NCI-H524 treated with DMSO at 0.1 percent for 48 hours (cell line): ENCODE results near the gene KLHL17.

Experiments used
- DNase-seq: peaks from one replicate; lab custom pipeline; 2025; lab: John Stamatoyannopoulos, UW

KLHL17 gene

DNA sequence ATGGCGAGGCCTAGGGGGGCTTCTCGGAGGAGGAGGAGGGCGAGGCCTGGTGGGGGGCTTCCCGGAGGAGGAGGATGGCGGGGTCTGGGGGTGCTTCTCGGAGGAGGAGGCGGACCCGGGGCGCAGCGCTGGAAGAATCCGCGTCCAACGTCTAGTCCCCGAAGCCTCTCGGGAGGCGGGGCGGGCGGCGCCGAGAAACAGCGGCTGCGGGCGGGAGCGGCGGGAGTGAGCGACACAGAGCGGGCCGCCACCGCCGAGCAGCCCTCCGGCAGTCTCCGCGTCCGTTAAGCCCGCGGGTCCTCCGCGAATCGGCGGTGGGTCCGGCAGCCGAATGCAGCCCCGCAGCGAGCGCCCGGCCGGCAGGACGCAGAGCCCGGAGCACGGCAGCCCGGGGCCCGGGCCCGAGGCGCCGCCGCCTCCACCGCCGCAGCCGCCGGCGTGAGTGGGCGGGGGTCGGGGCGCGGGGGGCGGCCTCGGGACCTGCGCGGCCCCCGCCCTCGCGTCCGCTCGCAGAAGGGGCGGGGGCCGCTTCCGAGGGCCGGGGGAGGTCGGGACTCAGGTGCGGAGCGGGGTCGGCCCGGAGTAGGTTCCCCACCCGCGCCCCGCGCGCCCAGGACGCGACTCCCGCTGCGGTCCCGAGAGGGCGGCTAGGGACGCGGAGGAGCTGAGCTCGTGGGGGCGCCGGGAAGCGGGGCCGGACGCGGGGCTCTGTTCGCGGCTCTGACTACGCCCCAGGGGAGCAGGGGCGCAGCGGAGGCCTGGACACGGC, at the start of gene KLHL17:
Gene KLHL17 (plus strand): TSS at position 222 of the 769 bp plus-strand sequence. CDS start 110 bp downstream, at position 332.
- no peak for DNase-seq

DNA sequence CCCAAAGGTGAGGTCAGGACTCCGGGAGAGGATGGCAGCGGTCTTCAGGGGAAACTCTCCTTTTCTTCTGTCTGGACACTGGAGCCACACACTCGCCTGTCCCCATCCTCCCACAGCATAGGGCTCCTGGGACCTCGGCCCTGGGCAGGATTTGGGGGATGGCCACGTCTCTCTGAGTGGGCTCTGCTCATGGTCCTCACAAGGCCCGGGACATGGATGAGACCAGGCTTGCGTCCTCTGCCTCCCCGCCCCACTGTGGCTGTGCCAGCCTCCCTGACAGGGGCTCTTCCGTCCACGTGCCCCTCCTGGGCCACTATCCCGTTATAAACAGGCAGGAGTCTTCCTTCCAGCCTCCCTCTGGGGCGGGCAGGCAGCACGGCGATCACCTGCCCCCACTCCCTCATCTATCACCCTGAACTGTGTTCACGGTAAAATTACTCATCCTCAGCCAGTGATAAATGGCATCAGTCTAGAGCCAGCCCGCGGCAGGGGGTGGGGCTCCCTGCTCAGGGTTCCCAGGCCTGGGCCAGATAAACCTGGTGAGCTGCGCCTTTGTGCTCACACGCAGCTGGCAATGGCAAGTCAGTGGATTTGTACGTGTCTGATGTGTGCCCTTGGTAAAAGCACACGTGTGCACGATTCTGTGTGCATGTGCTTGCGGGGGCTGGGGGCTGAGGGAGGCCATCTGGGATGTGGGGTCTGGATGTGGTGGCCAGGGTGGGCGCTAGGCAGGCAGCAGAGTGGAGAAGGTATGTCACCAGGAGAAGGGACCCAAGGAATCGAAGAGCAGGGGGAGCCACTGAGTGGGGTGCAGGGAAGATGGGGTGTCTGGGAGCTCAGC, 49.3 kb upstream of the KLHL17 start:
- DNase-seq, result no peak

DNA sequence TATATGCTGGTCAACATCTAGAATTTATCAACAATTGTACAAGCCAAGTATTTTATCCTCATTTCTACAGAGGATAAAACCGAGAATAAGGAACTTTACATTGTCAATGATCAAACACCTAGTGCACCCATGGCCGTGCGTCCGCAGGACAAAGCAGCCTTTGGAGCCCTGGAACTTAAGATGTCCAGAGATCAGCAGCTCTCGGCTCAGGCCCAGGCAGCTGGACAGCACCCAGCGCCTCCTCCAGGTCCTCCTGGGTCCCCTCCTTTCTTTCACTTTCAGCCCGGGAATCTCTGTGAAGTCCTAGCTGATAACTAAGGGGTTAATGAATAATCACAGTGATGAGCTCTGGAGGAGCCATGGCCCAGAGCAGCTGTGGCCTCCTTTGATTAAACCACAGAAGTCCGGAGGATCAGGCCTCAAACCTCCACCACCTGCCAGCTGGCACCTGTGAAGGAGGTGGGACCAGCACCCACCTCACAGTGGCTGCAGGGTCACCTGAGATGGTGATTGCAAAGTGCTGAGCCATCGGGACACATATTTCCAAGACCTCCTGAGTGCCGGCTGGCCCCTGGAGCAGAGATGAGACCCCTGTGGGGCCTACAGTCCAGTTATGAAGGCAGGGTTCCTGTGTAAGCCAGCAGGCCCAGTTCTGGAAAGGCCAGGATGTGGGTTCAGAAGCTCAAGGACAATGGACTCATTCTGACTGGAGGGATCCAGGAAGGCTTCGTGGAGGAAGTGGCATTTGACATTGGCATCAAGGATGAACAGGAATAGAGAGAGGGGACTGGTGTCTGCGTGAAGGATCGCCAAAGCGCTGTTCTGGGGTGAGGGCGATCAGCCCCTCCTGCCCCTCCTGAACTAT, 48.3 kb upstream of the KLHL17 start:
- no peak for DNase-seq

DNA sequence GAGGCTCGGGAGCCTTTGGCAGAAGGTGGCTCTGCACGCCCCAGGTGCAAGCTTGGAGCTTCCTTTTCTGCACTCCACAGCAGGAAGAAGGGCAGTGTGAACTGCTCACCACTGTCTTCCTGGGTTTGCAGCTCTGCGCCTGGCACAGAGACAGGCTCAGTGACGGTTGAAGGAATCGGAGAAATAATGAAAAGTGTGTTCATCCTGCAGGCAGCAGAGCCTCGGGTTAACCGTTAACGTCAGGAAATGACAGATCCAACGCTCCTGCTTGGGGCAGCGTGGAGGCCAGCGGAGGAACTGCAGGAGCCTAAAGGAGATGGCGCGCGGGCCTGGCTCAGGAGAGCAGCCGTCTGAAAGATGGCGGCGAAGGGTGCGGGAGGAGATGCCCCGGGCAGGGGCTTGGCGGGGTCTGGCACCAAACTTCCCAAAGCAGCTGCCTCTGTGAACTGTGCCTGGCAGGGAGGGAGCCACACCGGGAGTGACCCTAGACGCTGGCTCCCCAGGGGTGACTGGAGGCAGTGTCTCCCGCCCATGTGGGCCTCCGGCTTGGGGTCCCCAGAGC, 47.6 kb upstream of the KLHL17 start:
- DNase-seq, result no peak

DNA sequence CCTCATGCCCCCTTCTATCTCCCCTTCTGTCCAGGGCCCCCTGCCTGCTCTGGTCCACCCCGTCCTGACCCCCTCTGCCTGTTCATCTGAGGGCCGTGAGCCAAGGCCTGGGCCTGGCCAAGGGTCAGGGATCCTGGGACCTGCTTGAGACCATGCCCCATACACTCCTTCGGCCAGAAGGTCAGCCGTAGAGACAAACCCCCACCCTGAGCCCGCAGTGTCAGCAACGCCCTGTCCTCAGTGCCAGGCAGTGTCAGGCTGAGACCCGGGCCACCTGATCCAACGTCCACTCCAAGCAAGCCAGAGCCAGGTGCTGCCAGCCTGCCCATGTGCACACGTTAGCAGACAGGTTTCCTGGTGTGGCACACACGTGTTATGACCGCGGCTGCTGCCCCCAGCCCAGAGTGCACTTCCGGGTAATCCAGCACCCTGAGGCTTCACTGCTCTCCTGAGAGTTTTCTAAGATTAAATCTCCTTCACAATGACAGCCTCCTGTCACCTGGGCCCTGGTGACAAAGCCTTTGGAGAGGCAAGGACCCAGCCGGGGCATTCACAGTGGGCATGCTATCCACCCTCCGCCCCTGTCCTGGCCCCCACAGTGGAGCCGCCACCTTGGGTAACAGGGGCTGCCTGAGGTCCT, 46.8 kb upstream of the KLHL17 start:
- no peak for DNase-seq

DNA sequence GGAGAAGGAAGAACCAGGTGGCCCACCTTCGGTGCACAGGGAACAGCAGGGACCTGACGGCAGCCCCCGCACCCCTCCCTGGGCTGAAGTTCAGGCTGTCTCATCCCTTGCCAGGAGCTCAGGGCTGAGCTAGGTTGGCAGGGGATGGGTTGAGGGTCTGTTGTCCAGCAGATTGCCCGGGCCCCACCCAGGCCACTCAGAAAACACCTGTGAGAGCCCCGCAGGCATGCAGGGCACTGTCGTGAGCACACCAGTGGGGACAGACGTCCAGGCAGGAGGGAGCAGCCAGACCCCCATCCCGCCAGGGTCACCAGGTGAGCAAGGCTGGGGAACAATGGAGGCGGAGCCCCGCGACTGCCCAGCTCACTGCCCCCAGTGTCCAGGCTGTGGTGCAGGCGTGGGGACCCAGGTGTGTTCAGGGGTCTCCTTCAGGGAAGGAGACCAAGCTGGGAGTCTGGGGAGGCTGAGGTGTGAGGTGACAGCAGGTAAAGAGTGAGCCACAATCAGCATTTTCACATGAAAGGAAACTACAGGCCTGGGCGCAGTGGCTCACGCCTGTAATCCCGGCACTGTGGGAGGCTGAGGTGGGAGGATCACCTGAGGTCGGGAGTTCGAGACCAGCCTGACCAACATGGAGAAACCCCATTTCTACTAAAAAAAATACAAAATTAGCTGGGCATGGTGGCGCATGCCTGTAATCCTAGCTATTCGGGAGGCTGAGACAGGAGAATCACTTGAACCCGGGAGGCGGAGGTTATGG, 46.1 kb upstream of the KLHL17 start:
- no peak for DNase-seq

DNA sequence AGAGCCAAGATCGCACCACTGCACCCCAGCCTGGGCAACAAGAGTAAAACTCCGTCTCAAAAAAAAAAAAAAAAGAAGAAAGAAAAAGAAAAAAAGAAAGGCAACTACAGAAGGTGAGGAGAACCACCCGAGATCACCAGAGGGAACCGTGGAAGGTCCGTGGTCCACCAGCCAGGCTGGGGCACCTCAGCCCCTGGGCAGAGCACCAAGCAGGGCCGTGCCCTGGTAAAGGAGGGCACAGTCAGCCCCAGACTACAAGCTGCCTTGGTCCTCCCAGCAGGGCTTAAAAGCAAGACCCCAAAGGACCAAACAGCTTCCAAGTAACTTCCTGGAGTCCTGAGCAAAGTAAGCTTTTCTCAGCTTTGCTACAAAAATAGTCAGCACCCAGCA, 45.5 kb upstream of the KLHL17 start:
- DNase-seq, result no peak

DNA sequence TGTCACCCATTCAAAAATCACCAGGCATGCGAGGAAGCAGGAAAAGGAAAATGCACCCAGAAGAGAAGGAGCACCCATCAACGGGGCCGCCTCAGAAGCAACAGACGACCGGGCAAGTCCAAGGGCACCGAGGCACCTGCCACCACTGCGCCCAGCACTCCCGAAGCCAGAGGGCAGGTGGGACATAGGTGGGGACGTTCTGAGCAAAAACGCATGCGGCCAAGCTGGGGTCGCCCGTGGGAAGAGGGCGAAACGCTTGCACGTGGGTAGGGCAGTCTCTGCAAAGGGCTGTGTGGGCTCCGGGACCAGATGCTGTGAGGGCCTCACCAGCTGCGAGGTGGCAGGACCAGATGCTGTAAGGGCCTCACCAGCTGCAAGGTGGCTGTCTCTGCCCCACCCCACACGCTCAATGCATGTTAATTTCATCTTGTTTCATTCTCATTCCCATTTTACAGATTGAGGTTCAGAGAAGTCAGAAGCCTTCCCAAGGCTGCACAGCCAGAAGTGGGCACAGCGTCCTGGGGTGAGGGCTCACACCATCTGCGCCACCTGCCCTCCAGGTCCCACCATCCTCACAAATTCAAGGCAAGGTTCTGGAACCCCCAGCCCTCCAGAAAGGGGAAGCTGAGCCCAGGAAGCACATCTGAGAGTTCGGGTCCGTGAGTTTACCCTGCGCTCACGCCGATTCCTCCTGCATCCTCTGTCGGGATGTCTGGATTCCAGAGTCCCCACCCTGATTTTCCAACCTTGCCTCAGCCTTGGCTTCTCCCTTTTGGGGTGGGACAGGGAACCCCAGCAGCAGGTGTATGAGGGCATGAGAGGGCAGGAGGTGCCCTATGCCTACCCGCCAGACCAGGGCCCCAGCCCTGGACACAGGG, 44.9 kb upstream of the KLHL17 start:
- DNase-seq, result no peak

DNA sequence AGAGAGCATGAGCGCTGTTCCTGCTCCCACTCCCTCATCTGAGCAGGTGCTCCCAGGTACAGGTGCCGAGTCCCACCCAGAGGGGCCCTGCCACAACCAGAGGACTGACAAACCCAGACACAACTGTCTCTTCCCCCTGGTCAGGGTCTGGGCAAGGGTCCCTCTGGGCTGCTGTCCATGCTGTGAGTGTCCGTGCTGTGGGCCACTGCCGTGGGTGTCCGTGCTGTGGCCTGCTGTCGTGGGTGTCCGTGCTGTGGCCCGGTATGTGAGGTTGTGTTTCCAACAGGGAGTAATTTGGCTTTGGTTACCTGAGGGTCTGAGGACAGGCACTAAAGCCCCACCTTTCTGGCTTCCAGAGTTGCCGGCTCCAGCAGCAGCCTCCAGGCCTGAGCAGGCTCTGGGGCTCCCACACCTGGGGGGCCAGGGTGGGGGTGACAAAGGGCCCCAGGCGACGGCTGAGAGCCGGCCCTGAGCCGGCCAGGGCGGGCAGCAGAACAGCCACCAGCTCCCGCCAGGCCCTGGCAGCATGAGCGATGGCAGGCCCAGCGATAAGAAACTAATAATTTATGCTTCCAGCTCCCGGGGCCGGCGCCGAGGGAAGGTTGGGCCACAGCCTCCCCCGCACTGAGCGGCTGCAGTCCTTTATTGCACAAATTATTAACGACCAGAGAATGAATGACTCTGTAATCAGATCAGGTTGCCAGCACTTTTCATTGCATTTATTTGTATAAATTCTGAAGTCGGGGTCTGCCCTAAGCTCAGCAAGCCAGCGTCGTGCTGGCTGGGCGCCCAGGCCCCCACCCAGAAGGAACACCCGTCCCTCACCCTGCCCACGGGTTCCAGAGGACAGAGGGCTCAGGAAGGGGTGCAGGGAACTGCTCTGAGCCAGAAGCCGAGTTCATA, 44.0 kb upstream of the KLHL17 start:
- DNase-seq, result no peak

DNA sequence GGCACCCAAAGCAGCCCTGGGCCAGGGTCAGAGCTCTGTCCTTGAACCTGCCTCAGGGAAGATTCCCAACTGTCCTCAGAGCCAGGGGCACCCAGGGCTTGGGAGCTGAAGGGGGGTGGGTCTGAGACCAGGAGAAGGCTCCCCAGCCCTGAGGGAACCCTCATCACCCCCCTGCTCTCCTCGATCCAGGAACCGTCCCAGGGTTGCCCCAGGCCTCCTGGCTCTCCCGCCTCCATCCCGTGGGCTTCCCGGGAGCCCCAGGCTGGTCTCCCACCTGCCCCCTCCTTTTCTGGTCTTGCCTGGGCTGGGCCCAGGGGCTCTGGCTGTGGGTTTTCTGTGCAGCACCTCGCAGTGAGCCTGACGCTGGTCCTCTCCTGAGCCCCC, 43.3 kb upstream of the KLHL17 start:
- no peak for DNase-seq

DNA sequence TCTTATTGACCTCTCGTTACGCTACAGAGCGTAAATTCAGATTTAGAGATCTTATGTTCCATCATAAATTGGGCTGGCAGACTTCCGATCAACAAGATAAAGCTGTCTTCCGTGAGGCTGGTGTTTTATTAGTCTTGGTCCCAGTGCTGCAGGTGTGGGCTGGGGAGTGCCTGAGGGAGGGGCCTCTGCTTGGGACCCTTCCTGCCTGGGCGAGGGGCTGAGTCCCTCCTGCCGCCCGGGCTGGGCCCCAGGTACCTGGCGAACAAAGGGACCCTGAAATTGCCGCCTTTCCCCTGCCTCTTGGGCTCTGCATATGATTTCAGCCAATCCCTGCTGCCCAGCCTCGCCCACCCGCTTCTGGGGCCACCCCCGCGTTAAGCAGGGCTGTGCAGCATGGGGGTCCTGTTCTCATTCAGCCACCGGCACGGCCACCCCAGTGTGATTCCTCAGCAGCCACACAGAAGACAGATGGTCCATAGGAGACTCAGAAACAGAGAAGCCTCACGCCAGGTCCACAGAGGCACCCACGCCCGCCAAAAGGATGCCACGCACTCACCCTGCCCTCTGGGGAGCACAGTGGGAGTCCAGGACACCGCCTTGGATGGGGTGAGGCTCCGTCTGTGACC, 42.8 kb upstream of the KLHL17 start:
- DNase-seq, result no peak

DNA sequence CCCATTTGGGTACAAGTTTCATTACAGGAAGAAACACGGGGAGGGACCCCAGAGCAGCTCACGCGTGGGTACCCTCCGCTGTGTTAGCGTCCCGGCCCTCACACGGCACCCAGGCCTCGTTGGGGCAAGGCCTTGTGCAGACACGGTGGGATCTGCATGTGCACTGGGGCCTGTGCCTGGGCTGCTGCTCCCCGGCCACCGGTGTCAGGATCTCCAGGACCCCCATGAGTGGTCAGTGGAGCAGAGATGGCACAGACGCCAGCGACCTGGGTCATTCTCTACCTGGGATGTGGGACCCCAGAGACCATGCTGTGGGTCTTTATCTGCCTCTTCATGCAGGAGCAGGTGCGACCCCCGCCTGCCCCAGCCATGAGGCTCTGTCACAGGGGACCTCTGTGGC, 42.0 kb upstream of the KLHL17 start:
- no peak for DNase-seq

DNA sequence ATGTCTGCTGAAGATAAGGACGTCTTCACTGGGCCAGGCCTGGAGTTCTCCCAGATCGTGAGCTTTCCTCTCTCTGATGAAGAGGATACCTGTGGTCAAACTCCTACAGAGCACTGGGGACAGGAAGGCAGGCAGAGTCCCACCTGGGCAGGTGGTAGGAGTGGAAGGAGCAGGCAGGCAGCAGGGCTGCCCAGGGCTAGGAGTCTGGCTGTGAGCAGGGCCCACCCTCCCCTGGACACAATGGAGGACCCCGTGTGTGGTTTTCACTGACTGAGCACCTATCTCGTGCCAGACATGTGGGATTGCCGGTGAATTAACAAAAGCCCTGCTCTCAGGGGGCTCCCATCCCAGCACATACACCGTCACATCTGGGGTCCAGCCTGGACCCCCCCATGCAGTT, 41.5 kb upstream of the KLHL17 start:
- no peak for DNase-seq

DNA sequence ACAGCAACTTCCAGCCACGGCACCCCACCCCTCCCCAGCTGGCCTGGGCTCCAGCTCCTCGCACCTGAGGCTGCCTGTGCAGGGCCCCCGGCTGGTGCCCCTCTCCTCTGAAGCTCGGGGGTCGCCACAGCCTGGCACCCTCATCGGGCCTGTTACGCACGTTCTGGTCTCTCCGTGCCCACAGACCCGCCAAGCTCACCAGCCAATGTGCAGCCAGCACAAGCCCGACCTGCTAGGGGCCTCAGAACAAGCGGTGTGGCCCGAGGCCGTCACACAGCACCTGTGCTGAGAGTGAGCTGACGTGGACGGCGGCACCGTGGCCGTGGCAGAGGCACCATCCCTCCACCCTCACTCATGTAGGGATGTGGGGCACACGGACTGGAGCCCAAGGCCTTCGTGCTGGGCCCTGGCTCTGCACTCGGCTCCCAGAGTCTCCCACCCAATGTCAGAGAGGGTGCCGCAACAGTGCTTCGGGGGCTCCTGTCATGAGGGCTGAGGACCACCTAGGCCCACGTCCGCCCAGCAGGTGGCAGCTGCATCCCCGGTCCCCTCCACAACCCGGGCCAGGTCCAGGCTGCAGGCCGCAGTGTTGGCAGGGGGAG, 41.0 kb upstream of the KLHL17 start:
- DNase-seq, result no peak

DNA sequence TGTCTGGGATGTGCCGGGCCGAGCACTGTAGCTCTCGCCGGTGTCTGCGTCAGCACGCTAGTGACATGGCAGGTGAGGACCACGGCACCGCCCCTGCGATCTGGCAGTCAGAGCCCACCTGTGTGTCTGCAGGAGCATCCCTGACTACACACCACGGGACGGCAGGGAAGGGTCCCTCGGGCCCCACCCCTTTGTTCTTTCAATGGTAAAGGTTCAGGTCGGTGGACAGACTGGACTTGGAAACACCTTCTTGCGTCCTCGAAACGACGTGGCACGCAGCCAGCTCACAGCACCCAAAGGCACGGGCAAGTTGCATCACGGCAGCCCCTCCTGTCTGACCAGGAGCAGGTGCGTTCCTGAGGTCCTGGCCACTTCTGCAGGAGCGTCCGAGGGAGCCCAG, 40.4 kb upstream of the KLHL17 start:
- no peak for DNase-seq

DNA sequence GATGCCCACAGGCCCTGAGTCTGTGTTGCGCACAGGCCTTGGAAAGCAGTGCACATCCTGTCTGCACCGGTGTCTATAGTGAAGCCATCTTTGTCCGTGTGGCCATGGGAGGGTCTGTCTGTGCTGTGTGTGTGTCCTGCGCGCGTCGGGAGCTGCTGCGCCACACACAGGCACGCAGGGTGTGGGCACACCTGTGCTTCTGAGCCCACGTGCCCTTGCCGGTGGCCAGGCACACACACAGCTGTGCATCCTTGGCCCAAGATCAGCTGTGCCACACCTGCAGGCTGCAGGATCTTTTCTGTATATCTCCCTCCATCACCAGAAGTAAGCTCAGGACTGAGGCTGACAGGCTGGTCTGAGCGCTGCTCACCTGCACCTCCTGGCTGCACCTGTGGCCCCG, 39.9 kb upstream of the KLHL17 start:
- DNase-seq, result no peak

DNA sequence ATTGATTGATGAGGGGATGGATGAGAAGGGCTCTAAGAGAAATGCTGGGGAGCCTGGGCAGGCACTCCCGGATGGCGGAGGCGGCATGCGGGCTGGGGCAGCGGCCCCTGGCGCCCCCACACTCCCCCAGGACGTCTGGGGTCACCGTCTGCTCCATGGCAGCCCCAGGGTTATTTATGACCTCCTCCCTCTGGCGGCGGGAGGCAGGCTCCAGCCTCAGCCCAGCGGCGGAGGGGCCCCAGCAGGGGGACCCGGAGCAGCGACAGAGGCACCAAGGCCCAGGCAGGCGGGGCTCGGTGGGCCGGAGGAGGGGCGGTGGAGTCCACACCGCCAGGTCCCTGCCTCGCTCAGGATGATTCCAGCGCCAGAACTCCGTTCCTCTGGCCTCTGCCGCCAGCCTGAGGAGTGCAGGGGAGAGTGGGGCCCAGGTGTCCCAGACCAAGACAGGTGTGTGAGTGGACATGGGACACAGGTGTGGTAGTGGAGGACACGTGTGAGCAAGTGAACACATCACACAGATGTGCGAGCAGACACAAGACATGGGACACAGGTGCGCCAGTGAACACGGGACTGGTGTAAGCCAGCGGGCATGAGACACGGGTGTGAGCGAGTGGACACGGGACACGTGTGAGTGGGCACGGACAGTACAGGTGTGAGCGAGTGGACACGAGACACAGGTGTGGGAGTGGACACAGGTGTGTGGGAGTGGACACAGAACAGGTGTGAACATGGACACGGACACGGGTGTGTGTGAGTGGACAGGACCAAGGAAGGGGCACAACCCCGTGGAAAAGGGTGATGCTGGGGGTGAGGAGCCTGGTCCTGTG, 39.2 kb upstream of the KLHL17 start:
- DNase-seq, result no peak
